ENCODE results near the gene SORCS2. TPM values are rescaled to one million over a fixed set of nuclear protein-coding genes. Genes with fewer than 3 reads are reported as not detected.
A peak's percentile ranks its signal among the peaks of the same experiment; 100 is the strongest.

SORCS2 gene
- total RNA-seq, 1 donor: 0.27 TPM

DNA sequence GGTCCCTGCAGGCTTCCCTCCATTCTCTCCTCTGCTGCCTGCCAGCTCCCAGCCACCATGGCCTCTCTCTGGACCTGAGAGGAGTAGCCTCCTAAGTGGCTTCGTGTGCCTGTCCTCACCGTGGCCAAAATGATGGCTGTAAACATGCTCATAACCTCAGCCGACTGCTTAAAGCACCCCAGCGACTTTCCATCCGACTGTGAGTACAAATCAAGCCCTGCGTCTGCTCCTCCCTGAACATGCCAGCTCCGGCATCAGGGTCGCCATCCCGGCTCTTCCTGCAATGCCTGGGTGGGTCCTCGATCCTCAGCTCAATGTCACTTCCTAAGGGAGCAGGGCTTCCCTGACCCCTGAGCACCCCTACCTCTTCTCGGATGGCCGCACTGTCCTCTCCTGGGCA lies 3.3 kb upstream of the SORCS2 start:
- TF ChIP-seq, protein P1, sequence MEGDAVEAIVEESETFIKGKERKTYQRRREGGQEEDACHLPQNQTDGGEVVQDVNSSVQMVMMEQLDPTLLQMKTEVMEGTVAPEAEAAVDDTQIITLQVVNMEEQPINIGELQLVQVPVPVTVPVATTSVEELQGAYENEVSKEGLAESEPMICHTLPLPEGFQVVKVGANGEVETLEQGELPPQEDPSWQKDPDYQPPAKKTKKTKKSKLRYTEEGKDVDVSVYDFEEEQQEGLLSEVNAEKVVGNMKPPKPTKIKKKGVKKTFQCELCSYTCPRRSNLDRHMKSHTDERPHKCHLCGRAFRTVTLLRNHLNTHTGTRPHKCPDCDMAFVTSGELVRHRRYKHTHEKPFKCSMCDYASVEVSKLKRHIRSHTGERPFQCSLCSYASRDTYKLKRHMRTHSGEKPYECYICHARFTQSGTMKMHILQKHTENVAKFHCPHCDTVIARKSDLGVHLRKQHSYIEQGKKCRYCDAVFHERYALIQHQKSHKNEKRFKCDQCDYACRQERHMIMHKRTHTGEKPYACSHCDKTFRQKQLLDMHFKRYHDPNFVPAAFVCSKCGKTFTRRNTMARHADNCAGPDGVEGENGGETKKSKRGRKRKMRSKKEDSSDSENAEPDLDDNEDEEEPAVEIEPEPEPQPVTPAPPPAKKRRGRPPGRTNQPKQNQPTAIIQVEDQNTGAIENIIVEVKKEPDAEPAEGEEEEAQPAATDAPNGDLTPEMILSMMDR (IDR thresholded peaks at IDR 0.05; ENCODE audit: insufficient read depth, low read length): no peak
- no peak overlapping the region for H3K4me3 ChIP-seq (ENCODE audit: low read depth, low read length)
- no peak for DNase-seq (ENCODE audit: low read depth)

DNA sequence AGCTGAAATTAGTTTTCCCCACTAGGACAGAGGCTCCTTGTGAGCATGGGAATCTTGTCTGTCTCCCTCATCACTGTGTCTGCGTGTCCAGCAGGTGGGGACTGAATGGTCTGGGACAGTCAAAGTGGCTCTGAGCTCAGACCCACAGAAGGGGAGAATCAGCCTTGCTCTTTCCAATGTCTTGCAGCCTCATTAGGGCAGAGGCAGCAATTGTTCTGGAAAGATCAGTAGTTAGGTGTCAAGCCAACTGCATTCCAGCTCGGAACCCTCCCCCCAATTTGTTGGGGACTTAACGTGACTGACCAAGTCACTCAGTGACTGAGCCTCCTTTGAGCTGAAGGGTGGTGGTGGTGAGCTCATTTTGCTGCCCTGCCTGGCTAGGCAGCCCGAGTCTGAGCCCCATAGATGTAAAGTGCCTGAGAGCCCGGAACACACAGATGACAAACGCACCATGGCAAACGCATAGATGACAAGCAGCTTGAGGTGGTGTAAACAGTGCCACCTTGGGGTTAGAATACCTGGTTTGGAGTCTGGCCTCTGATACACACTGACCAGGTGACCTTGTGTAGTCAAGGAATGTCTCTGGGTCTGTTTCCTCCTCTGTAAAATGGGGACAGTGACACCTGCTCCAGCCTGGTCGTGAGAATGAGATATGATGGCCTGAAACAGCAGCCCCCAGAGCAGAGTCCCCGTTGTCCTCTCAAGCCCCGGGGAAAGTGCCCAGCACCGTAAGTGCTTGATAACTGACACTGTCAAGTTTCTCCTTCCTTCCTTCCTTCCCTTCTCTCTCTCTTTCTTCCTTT lies 2.7 kb upstream of the SORCS2 start:
- TF ChIP-seq, protein P1 (IDR thresholded peaks at IDR 0.05; ENCODE audit: insufficient read depth, low read length): no peak
- H3K4me3 ChIP-seq (ENCODE audit: low read depth, low read length): no peak overlapping the region
- DNase-seq (ENCODE audit: low read depth): no peak

- no peak for DNase-seq (ENCODE audit: low read depth)
- no peak overlapping the region for H3K4me3 ChIP-seq (ENCODE audit: low read depth, low read length)
- TF ChIP-seq, protein P1 (IDR thresholded peaks at IDR 0.05; ENCODE audit: insufficient read depth, low read length): no peak
Observed at GRCh38 chr4:7190278-7190594, 2.1 kb upstream of the SORCS2 start.

DNA sequence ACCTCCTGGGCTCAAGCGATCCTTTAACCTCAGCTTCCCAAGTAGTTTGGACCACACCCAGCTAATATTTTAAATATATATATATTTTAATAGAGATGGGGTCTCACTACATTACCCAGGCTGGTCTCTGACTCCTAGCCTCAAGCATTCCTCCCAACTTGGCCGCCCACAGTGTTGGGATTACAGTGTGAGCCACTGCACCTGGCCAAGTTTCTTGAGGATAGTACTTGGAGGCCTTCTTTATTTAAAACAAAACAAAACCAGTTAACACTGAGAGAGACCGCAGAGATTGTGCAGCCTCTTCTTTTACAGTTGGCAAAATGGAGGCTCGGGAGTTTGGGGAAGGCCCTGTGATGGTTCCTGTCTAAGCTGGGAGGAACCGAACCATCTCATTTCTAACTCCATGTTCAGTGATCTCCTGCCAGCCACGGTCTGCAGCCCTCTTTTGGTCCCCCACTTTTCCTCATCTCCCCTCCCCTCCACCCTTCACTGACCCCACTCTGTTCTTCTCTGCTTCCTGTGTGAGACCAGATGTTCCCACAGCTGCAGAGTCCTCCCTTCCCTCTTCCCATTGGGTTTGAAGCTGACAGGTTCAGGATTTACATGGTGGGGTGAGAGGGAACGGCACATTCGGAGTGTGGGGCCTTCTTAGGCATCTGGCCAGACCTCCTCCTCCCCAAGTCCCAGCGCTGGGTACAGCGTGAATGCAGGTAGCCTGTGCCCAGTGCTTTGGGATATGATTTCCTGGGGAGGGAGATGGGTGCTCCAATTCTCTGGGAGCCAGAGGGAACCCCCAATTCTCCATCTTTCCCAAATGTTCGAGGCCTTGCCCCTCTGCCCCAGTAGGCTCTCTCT lies 1.4 kb upstream of the SORCS2 start:
- TF ChIP-seq, protein P1 (IDR thresholded peaks at IDR 0.05; ENCODE audit: insufficient read depth, low read length): no peak
- DNase-seq (ENCODE audit: low read depth): no peak
- no peak overlapping the region for H3K4me3 ChIP-seq (ENCODE audit: low read depth, low read length)

DNA sequence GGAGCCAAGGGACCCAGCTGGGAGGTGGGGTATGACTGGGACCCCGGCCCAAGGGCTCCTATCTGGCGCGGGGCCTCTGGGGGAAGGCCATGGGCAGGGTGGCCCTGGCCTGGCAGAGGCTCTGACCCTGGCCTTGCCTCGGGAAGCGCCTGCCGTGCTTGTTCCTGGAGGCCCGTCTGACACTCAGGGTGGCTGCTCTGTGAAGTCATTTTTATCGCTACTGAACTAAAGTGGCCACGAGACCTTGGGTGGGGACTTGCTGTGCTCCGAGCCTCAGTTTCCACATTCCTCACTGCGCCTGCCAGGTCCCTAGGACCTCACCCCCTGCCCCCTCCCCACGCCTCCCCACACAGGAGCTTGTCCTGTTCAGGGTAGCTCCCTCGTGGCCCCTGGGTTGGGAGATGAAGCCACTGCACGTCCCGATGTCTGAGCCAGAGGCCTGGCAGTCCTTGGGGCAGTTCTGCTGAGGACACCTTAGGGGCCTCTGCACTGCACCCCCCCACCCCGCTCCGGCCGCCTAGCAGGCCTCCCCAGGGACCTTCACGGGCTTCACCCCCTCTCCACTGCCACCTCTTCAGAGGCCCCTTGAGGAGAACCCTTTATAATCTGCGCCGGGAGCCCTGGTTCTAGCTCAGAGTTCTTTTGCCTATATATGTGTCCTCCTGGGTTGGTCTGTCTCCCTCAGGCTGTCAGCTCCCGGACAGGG lies 639 bp upstream of the SORCS2 start:
- TF ChIP-seq, protein P1 (IDR thresholded peaks at IDR 0.05; ENCODE audit: insufficient read depth, low read length): no peak
- H3K4me3 ChIP-seq (ENCODE audit: low read depth, low read length): no peak overlapping the region
- DNase-seq (ENCODE audit: low read depth): no peak

DNA sequence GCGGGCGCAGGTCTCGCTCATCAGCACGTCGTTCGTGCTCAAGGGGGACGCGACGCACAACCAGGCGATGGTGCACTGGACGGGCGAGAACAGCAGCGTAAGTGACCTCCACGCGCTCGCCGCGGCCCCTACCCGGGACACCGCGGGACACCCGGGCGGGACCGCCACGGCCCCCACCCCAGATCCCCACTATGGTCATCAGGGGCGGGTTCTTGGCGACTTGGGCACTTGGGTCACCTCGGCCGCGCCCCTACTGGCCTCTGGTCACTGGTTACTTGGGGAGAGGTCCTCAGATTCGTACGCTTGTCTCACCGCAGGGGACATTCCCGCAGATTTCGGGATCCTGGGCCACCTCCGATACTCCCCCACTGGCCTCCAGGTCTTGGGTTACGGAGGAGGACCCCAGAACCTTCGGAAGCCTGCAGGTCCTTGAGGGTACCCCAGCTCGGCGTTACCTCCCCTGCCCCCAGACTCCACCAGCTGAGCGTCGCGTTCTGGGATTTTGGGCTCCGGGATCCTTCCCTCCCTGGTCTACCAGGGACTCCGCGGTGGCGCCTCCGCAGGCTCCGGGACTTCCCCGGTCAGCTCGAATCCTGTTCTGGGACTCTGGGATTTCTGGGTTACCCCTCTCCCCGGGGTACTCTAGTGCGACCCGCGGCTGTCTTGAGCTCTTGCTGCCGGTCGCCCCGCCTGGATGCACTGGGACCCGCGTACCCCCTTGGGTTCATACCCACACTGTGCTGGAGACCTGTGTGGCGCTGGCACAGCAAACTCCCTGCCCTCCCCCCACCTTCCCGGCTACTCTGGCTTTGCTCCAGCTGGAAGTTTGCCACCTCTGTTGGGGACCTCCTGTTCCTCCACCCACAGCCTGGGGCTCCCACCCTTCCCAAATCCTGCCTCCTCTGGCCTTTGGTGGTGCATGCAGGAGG lies 956 bp downstream of the SORCS2 start:
- TF ChIP-seq, protein P1 (IDR thresholded peaks at IDR 0.05; ENCODE audit: insufficient read depth, low read length): no peak
- no peak for DNase-seq (ENCODE audit: low read depth)
- peak overlapping the region; percentile 57 for H3K4me3 ChIP-seq (ENCODE audit: low read depth, low read length)
